ENCODE data around the gene MOSMO.
"Not testable (repeated sequence)": the region's sequence is repeated elsewhere in the genome, so short reads cannot be mapped to it uniquely, and the experiment has no call there.

MOSMO gene

GRCh38 chr16:22007509-22008214, at the start of gene MOSMO:
MOSMO (plus strand) TSS chr16:22008111; CDS start chr16:22008302, 191 bp downstream.
- DNase-seq: peak; percentile 73

GRCh38 chr16:21959050-21959449, 48.9 kb upstream of the MOSMO start:
- no peak for DNase-seq

DNA sequence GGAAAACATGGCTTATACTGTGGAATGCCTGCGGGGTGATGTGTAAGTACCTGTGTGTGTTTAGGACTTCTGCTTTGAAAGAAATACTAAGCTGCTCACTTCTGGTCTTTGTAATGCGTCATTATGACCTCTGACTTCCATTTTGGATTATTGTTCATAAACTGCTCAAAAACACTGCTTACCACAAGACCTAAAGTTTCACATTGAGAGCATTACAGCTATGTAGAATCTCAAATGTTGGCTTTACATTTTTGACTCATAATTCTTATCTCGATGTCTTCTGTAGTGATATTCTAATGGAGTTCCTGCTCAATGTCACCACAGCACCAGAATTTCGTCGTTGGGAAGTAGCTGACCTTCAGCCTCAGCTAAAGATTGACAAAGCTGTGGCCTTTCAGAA, 45.4 kb upstream of the MOSMO start:
- no peak for DNase-seq

GRCh38 chr16:21963887-21964286, 44.0 kb upstream of the MOSMO start:
- no peak for DNase-seq

GRCh38 chr16:21964353-21964752, 43.6 kb upstream of the MOSMO start:
- no peak for DNase-seq

- DNase-seq: no peak
Observed at GRCh38 chr16:21971856-21972255, 36.1 kb upstream of the MOSMO start.

DNA sequence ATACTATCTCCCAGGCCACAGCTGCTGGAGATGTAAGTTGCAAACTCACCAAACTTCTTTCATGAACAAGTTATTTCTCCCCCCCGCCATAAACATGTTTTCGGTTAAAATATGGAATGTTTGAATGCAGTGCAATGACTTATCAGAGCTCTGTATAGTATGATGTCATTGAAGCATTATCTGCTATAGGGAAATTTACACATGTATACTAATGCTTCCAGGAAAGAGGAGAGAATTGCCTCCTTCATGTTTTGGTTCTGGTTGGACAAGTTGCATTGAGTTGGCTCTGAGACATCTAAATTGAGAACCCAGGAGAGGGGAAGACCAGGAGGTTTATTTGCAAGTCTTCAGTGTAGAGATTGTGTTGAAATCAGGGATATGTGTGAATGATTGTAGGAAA, 34.0 kb upstream of the MOSMO start:
- no peak for DNase-seq

- DNase-seq: no peak
Observed at GRCh38 chr16:21980032-21980431, 27.9 kb upstream of the MOSMO start.

DNA sequence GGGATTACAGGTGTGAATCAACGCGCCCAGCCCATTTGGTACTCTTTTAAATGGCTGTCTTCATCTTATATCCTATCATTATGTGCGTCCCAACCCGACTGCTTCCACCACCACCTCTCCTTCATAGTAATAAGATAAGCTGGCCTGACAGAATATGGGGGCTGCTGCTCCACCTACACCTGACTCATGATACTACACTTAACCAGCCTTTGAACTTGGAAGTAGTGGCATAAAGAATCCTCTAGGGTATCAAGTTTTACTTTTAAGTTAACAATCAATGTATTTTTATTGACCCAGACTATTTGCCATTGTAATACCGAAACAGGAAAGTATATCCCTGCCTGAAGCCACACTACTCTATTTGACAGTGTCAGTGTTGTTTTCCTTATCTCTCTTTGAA, 25.8 kb upstream of the MOSMO start:
- DNase-seq: no peak

GRCh38 chr16:21984062-21984461, 23.8 kb upstream of the MOSMO start:
- DNase-seq: no peak

DNA sequence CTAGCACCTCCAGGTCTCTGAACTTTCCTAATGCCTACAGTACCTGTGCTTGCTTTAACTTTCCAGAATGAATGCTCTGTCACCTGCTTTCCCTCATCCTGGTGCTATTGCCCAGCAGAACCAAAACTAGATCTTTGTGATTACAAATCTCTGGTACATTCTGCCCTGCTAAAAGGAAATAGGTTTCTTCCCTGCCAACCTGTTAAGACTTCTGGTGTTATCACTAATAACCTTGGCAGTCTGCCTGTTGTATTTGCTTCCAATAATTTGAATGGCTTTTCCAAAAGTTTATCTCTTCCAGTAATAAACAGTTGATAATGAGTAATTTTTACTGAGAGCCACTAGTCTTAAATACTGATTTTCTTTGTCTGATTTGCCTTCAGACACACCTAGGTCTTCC, 22.4 kb upstream of the MOSMO start:
- no peak for DNase-seq

DNA sequence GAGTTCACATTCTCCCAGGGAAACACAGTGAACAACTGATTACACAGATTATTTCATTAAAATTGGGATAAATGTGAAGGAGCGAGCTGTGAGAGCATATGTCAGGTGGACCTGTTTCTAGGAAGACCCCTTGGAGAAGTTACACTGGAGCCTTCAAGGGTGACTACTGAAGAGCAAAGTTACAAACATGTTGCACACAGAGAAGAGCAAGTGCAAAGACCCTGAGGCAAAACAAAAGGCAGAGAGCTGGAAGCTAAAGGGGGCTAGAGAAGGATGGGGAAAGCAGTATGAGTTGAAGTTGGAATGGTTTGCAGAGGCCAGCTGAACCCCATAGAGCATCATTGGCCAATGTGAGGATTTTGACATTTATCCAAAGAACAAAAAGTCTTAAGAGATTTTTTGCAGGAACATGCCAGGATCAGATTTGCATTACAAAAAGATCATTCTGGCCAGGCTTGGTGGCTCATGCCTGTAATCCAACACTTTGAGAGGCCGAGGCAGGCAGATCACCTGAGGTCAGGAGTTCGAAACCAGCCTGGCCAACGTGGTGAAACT, 21.1 kb upstream of the MOSMO start:
- DNase-seq: no peak

- DNase-seq: no peak
Observed at GRCh38 chr16:21987498-21987897, 20.4 kb upstream of the MOSMO start.

DNA sequence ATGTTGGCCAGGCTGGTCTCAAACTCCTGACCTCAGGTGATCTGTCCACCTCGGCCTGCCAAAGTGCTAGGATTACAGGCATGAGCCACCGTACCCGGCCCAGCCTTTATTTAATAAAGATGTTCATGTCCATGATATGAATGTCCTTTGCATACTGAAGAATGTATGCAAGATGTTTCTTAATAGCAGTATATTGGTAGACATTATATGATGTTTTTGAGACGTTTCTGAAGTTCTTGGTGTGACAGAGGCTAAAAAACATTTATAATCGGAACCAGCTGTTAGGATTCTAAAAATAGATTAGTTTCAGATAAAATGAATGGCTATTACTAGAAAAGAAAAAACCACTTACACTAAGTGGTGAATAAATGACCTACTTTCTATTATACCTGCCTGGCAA, 18.8 kb upstream of the MOSMO start:
- DNase-seq: no peak

DNA sequence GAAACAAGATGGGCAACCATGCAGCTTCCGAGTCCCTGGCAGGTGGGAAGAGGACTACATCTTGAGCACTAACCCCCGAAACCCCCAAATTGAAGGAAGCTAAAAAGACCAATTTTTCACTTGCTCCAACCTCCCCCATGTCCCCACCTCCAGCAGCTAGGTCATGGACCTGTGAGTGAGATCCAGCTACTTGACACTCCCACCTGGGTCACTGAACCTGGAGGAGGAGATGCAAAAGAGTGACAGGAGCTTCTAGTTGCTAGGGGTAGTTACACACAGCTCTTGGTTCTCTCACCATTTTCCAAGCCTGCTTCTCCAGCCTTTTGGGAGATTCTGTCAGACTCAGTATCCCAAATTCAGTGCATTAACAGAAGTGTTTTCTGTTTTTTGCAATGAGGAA, 18.2 kb upstream of the MOSMO start:
- no peak for DNase-seq

- DNase-seq: no peak
Observed at GRCh38 chr16:21990381-21990944, 17.4 kb upstream of the MOSMO start.

GRCh38 chr16:21991621-21992020, 16.3 kb upstream of the MOSMO start:
- DNase-seq: no peak

- no peak for DNase-seq
Observed at GRCh38 chr16:21994856-21995465, 12.9 kb upstream of the MOSMO start.

- DNase-seq: no peak
Observed at GRCh38 chr16:21996923-21997696, 10.8 kb upstream of the MOSMO start.

DNA sequence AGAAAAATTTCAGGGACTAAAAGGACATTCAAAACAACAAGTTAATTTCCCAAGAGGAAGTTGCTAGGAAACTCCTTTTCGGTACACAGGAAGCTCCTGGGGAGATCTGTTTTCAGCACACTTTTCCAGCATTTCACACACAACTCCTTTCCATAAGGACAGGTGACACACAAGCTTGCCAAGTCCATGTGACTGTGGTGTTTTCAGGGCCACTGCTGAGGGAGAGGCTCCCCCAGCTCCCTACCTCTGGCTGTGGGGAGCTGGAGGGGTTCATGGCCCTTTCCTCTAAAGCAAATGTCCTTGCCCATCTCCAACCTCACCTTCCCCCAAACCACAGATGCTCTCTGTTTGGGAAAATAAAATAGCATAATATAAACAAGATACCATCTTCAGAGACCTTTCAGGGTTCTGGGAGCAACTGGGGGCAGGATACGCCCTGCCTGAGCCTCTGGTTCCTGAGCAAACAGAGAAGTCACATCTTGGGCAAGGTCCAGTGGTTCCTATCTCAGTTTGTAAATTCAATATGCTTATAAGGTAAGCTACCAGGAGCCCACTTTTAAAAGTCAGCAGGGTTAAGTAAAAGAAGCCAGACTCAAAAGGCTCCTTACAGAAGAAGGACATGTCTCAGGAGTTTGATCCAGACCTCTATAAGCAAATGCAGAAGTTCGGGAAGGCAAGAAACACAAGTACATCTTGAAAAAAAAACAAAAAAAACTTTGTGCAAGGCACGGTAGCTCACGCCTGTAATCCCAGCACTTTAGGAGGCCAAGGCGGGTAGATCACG, 10.0 kb upstream of the MOSMO start:
- no peak for DNase-seq

DNA sequence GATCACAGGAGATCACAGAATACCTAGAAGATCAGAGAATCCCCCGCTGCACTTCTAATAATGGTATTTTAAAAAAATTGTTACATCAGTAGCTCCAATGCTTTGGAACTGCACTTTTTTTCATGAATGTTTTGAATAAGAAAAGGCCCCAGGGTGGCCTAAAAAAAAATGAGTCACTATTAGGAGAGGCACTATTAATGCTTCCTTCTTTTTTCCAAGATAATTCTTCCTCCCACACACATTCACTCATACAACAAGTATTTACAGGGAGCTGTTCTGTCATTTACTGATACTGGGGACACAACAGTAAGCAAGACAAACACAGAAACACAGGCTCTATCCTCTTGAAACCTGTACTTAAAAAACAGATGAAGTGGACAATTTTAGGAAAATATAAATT, 6.3 kb upstream of the MOSMO start:
- DNase-seq: no peak

- not testable (repeated sequence) for DNase-seq
Observed at GRCh38 chr16:22002047-22002446, 5.9 kb upstream of the MOSMO start.

DNA sequence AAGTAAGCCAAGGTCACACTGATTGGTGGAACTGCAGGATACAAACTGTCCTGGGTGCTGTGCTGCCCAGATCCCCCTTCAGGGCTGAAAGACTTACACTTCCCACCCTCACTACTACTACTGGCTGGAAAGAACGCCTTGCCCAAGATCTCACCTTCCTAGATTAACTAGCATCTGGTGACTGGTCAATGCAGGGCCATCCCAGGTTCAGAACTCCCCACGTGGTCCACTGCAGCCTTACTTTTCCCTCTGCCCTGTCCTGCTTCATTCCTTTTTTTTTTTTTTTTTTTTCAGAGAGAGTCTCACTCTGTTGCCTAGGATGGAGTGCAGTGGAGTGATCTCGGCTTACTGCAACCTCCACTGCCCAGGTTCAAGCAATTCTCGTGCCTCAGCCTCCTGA, 4.7 kb upstream of the MOSMO start:
- DNase-seq: no peak

Measured in activated CD8-positive, alpha-beta memory T cell treated with anti-CD3 and anti-CD28 coated beads, Interleukin-2, amount 50 U/mL, for 4 hours (primary cell).